HepG2 (cell line): ENCODE measurements around the gene MRPL9. TPM values are rescaled to one million over a fixed set of nuclear protein-coding genes. Genes with fewer than 3 reads are reported as not detected.

Experiments
- EEA1 ChIP-seq: sonication (generic); formaldehyde crosslinking; IDR thresholded peaks from 2 replicates; pipeline ENCODE4 v1.5.1; 2020; ENCODE audit warnings: mild to moderate bottlenecking, missing genetic modification reagents, borderline replicate concordance
- FOXO1 ChIP-seq: sonication (generic); formaldehyde crosslinking; IDR thresholded peaks from 2 replicates; pipeline ENCODE4 v1.4.0; 2020; ENCODE audit warnings: missing genetic modification reagents
- IKZF4 ChIP-seq: sonication (generic); formaldehyde crosslinking; IDR thresholded peaks from 2 replicates; pipeline ENCODE4 v1.5.1; 2020; ENCODE audit warnings: borderline replicate concordance, mild to moderate bottlenecking, low read depth, missing genetic modification reagents; ENCODE audit errors: not compliant biosample characterization
- MXD3 ChIP-seq: IDR thresholded peaks from 2 replicates; pipeline ENCODE4 v1.6.1; 2016; ENCODE audit warnings: mild to moderate bottlenecking, missing biosample characterization, missing genetic modification reagents
- NR1H2 ChIP-seq: sonication (generic); formaldehyde crosslinking; IDR thresholded peaks from 2 replicates; pipeline ENCODE4 v1.8.1; 2022; ENCODE audit warnings: low read depth, missing genetic modification reagents, borderline replicate concordance
- PHF8 ChIP-seq: sonication (generic); formaldehyde crosslinking; IDR thresholded peaks from 2 replicates; pipeline ENCODE4 v1.5.0; 2020; ENCODE audit warnings: missing genetic modification reagents
- RARG ChIP-seq: sonication (generic); formaldehyde crosslinking; IDR thresholded peaks from 2 replicates; pipeline ENCODE4 v1.4.0; 2020; ENCODE audit warnings: low read depth, mild to moderate bottlenecking, missing genetic modification reagents
- RERE ChIP-seq: IDR thresholded peaks from 2 replicates; pipeline ENCODE4 v1.6.1; 2016; ENCODE audit warnings: low read depth, missing genetic modification reagents, missing compliant biosample characterization
- SAFB2 ChIP-seq: sonication (generic); formaldehyde crosslinking; IDR thresholded peaks from 2 replicates; pipeline ENCODE4 v1.5.1; 2020; ENCODE audit warnings: missing genetic modification reagents, low read depth, mild to moderate bottlenecking, borderline replicate concordance
- SNAPC5 ChIP-seq: sonication (generic); formaldehyde crosslinking; IDR thresholded peaks from 2 replicates; pipeline ENCODE4 v1.8.1; 2023; ENCODE audit warnings: mild to moderate bottlenecking, missing genetic modification reagents, borderline replicate concordance
- SP2 ChIP-seq: sonication (generic); formaldehyde crosslinking; IDR thresholded peaks from 2 replicates; pipeline ENCODE4 v1.5.1; 2020; ENCODE audit warnings: mild to moderate bottlenecking, missing genetic modification reagents
- TAF1 ChIP-seq: sonication (generic); formaldehyde crosslinking; IDR thresholded peaks from 2 replicates; pipeline ENCODE4 v1.4.0; 2020; ENCODE audit warnings: missing genetic modification reagents
- TCF7 ChIP-seq: sonication (generic); IDR thresholded peaks from 2 replicates; pipeline ENCODE4 v1.6.1; 2016; ENCODE audit warnings: antibody characterized with exemption, low read depth
- TOE1 ChIP-seq: sonication (generic); formaldehyde crosslinking; IDR thresholded peaks from 2 replicates; pipeline ENCODE4 v1.4.0; 2020; ENCODE audit warnings: mild to moderate bottlenecking, missing genetic modification reagents
- ZNF124 ChIP-seq: sonication (generic); formaldehyde crosslinking; IDR thresholded peaks from 2 replicates; pipeline ENCODE4 v1.4.0; 2020; ENCODE audit warnings: missing genetic modification reagents
- ZNF24 ChIP-seq: fragments of 450-650 bp; IDR thresholded peaks from 2 replicates; pipeline ENCODE4 v1.6.1; 2017; ENCODE audit warnings: antibody characterized with exemption, mild to moderate bottlenecking
- ZNF335 ChIP-seq: sonication (generic); formaldehyde crosslinking; IDR thresholded peaks from 2 replicates; pipeline ENCODE4 v1.4.0; 2020; ENCODE audit warnings: missing genetic modification reagents
- ZNF441 ChIP-seq: sonication (generic); formaldehyde crosslinking; IDR thresholded peaks from 2 replicates; pipeline ENCODE4 v1.7.0; 2021; ENCODE audit warnings: missing genetic modification reagents, borderline replicate concordance
- ZNF530 ChIP-seq: sonication (generic); formaldehyde crosslinking; IDR thresholded peaks from 2 replicates; pipeline ENCODE4 v1.5.0; 2020; ENCODE audit warnings: low read depth, mild to moderate bottlenecking, missing genetic modification reagents
- ZNF543 ChIP-seq: sonication (generic); formaldehyde crosslinking; IDR thresholded peaks from 2 replicates; pipeline ENCODE4 v1.4.0; 2020; ENCODE audit warnings: mild to moderate bottlenecking, missing genetic modification reagents
- ZNF768 ChIP-seq: sonication (generic); formaldehyde crosslinking; IDR thresholded peaks from 2 replicates; pipeline ENCODE4 v1.4.0; 2020; ENCODE audit warnings: missing genetic modification reagents
- polyA plus RNA-seq, 8 experiments: library from polyadenylated mRNA; depleted of rRNA in 3 of 8; stranded (reverse) in 7 of 8; unstranded in 1 of 8; fragments of >200 nt; fragmentation: Illumina TruSeq in 4 of 8; extraction: Trizol in 4 of 8; gene quantifications; 2 replicates each; pipeline versions ENCODE4 v1.2.1 to v1.2.3, GENCODE V29; 2011 to 2016; ENCODE audit warnings: low read depth in 4 of 8, missing spikeins in 1 of 8, mixed read lengths in 1 of 8; ENCODE audit not compliant: insufficient read depth in 1 of 8
- total RNA-seq, 5 experiments: library from RNA; depleted of rRNA; stranded (reverse); fragments of >200 nt; fragmentation: Illumina TruSeq; extraction: Trizol; gene quantifications; 2 replicates each; pipeline ENCODE4 v1.2.3, GENCODE V29; 2016; ENCODE audit warnings: low read depth in 1 of 5

The MRPL9 gene
- total and polyA plus RNA-seq, 2 of the 13 experiments (the other 11 are each of a cell fraction or from before 2014, with no cell fraction given), result 72.1 to 107 TPM

DNA sequence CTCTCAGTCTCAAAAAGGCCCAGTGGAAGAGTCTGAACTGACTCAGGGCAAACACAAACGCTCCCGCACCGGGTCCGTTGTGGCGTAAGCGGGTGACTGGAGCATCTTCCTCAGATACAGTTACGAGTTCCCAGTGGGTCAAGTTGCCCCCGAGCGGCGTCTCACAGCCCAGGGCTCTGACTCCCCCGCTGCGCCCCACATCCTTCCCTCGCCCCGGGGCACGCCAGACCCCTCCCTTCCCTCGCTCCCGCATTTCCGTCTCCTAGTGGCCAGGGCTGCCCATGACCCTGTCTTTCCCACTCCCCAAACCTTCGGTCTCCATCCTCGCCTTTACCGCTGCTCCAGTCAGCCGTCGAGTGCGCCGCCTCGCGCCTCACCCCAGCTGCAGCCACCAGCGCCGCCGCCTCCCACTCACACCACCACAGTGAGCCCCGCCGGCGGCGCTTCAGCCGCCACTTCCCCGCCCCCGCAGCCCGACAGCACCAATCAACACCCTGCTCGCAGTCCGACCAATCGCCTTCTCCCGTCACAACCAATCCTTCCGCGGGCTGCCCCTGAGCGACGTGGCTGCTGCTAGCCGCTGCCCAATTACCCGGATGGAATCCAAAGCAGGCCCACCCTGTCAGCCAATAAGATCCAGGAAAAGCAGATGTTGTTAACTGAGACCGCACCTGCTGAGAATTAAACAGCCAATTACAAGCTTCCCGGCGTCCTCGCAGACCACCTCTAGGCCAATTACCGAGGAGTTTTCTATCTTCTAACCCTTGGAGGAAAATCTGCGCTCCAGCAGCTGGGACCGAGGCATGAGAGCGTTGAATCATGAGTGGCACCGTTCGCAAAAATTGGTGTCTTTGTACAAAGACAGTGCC, 27.0 kb upstream of the MRPL9 start, which contains the start of gene TDRKH (continued):
- TF ChIP-seq RERE (CRISPR knock-in tag) (0 out of 2 replicates have a peak, but pooled peaks have one; percentile 24), TAF1 (peak; percentile 87), TCF7 (no peak), NR1H2 (CRISPR knock-in tag) (0 out of 2 replicates have a peak, but pooled peaks have one; percentile 73), ZNF768 (CRISPR knock-in tag) (peak; percentile 76; the same call in 1 of the 2 replicates), SAFB2 (CRISPR knock-in tag) (0 out of 2 replicates have a peak, but pooled peaks have one; percentile 32), EEA1 (CRISPR knock-in tag) (peak; percentile 72; the same call in 1 of the 2 replicates), ZNF441 (0 out of 2 replicates have a peak, but pooled peaks have one; percentile 45), ZNF335 (CRISPR knock-in tag) (peak; percentile 95), ZNF24 (no peak), IKZF4 (CRISPR knock-in tag) (peak; percentile 92), ZNF530 (CRISPR knock-in tag) (0 out of 2 replicates have a peak, but pooled peaks have one; percentile 31), MXD3 (CRISPR knock-in tag) (peak; percentile 84), PHF8 (CRISPR knock-in tag) (peak; percentile 71), FOXO1 (CRISPR knock-in tag) (peak; percentile 48; the same call in 1 of the 2 replicates), SNAPC5 (CRISPR knock-in tag) (no peak), ZNF543 (CRISPR knock-in tag) (peak; percentile 94), TOE1 (CRISPR knock-in tag) (no peak), RARG (CRISPR knock-in tag) (no peak), ZNF124 (no peak), SP2 (CRISPR knock-in tag) (peak; percentile 99)
